Pancreas (tissue), 10 donors: ENCODE measurements around the gene PLCB1. TPM values are rescaled to one million over a fixed set of nuclear protein-coding genes. Genes with fewer than 3 reads are reported as not detected.
"Not testable (repeated sequence)": the region's sequence is repeated elsewhere in the genome, so short reads cannot be mapped to it uniquely, and the experiment has no call there.

Source experiments
- ATAC-seq, 4 donors: fragments of 200-7000 bp; cut with Tn5 transposase; one replicate each; pipeline versions ENCODE4 v1.8.0 to v1.9.1; 2020; ENCODE audit warnings: mild to moderate bottlenecking in 4 of 4, moderate library complexity in 4 of 4
- DNase-seq, 6 donors: peaks; one replicate each; pipeline ENCODE4 v3.0.0-alpha.2; 2020
- FAIRE-seq: peaks from 2 replicates; lab custom pipeline; 2012; peaks lifted over from hg19 to GRCh38; lab: Jason Lieb, UNC
- H3K27ac ChIP-seq, 4 donors: fragments of 200-600 bp; sonication (generic); 1 replicate in 3 of 4; 2 replicates in 1 of 4; pipeline versions ENCODE4 v1.5.0 to v1.8.0; 2020
- H3K27me3 ChIP-seq, 4 donors: fragments of 200-600 bp; one replicate each; pipeline ENCODE4 v1.8.0; 2021
- H3K36me3 ChIP-seq, 3 donors: fragments of 200-600 bp; sonication (generic) in 1 of 3; one replicate each; pipeline versions ENCODE4 v1.5.0 to v1.8.0; 2020 to 2021
- H3K4me1 ChIP-seq, 3 donors: fragments of 200-600 bp; one replicate each; pipeline ENCODE4 v1.8.0; 2021
- H3K4me3 ChIP-seq, 4 donors: fragments of 200-600 bp; sonication (generic) in 2 of 4; one replicate each; pipeline versions ENCODE4 v1.5.0 to v1.8.0; 2020 to 2021
- H3K9me3 ChIP-seq, 4 donors: fragments of 200-600 bp; one replicate each; pipeline ENCODE4 v1.8.0; 2021
- WGBS, 2 donors: extraction: QIAGEN DNeasy Blood & Tissue Kit; methylation state at CpG; one replicate each; pipeline ENCODE4 v1.1.7; 2013; 5-methylcytosine and 5-hydroxymethylcytosine counted together
- intact Hi-C, 3 donors: fragments of 100-400 bp; cut with DNase I; formaldehyde crosslinking; loops; one replicate each; pipeline versions ENCODE4 v1.11.1 to v1.14.2; 2022
- polyA plus RNA-seq, 2 donors: library from polyadenylated mRNA; stranded (reverse); fragments of 200-250 nt; gene quantifications; one replicate each; pipeline ENCODE4 v1.2.3, GENCODE V29; 2013
- total RNA-seq, 6 donors: library from RNA; stranded (reverse); fragmentation: NEBNext Ultra II Directional in 4 of 6; extraction: Animal tissue kit (Norgen Biotek cat#: 25700) in 4 of 6; gene quantifications; one replicate each; pipeline versions ENCODE4 v1.2.1 to v1.2.4, GENCODE V29; 2021 to 2023
- TF ChIP-seq, protein P1 (sequence below), 4 donors: fragments of 200-600 bp; sonication (generic) in 3 of 4; IDR thresholded peaks; one replicate each; pipeline versions ENCODE4 v1.5.0 to v1.8.0; 2021; ENCODE audit warnings: antibody characterized with exemption in 4 of 4
- donor health status: healthy with polysubstance abuse.
- donor health status: DM: no; HTN: no; CAD: no; lungs with moderate emphysema.
- donor health status: DM: no; HTN: no; CAD: no.
- donor health status: control.
- donor health status: control.
- donor health status: Bipolar disorder and iron deficiency.
- donor health status: DM: yes; HTN: yes; CAD: no.
- donor health status: DM: no; HTN: no; CAD: no.
- donor health status: DM: no; HTN: no; CAD: no.
- donor health status: DM: yes; HTN: yes; CAD: no.

PLCB1 gene
- total and polyA plus RNA-seq, 8 donors = 4.5 to 18.7 (median 13.7) TPM

DNA sequence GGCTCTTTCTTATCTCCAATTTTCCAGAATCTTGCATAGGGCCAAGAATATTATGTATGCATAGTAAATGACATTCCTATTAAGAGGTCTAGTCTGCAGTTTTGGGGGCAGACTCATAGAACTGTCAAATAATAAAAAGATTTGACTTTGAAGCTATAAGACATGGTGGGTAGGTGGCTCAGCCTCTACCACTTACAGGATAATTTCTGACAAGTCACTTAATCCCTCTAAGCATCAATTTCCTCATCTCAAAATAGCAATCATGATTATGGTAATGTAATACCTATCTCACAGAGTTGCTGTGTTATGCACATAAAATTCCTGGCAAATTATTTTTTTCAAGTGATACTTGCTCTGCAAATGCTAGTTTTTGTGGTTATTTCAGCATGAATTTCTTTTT is 329.1 kb downstream of the PLCB1 start:
- no peak for FAIRE-seq
- Histone ChIP-seq H3K27ac (no peak overlapping the region), H3K4me1 (no peaks in the 10 kb centered on the region), H3K27me3 (no peaks in the 10 kb centered on the region), H3K9me3 (no peaks in the 10 kb centered on the region), H3K4me3 (no peak overlapping the region), H3K36me3 (no peaks in the 10 kb centered on the region)
- no peak for ATAC-seq
- TF ChIP-seq, protein P1, sequence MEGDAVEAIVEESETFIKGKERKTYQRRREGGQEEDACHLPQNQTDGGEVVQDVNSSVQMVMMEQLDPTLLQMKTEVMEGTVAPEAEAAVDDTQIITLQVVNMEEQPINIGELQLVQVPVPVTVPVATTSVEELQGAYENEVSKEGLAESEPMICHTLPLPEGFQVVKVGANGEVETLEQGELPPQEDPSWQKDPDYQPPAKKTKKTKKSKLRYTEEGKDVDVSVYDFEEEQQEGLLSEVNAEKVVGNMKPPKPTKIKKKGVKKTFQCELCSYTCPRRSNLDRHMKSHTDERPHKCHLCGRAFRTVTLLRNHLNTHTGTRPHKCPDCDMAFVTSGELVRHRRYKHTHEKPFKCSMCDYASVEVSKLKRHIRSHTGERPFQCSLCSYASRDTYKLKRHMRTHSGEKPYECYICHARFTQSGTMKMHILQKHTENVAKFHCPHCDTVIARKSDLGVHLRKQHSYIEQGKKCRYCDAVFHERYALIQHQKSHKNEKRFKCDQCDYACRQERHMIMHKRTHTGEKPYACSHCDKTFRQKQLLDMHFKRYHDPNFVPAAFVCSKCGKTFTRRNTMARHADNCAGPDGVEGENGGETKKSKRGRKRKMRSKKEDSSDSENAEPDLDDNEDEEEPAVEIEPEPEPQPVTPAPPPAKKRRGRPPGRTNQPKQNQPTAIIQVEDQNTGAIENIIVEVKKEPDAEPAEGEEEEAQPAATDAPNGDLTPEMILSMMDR (IDR thresholded peaks at IDR 0.05) = no peak
- no peak for DNase-seq
- intact Hi-C loops = no loop called here

DNA sequence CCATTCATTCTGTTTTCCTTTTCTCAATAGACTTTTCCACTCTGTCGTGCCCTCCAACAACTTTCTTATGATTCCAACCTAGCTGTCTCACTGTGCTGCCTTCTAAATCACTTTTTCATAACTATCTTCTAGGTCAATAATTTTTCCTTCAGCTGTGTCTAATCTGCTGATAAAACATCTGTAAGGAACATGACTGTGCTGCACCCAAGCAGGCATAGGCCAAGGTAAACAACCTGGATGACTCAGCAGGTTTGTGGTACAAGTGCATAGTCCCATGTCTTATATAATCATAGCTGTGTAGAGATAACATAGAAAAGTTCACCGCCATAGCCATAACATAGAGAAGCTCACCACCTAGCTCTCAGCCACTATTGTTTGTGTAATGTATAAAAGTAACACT is 332.3 kb downstream of the PLCB1 start:
- no peaks in the 10 kb centered on the region for H3K36me3 ChIP-seq
- TF ChIP-seq, protein P1 (IDR thresholded peaks at IDR 0.05) = no peak
- no peak overlapping the region for H3K4me3 ChIP-seq
- no peaks in the 10 kb centered on the region for H3K4me1 ChIP-seq
- FAIRE-seq (no peak), DNase-seq (no peak), ATAC-seq (peak in 1 of 4 donors; percentile 44)
- WGBS, 2 donors = 87 to 93% methylated on average over 2 of the region's 2 CpGs
- no peaks in the 10 kb centered on the region for H3K27me3 ChIP-seq
- no peaks in the 10 kb centered on the region for H3K9me3 ChIP-seq
- intact Hi-C loops = no loop called here
- H3K27ac ChIP-seq = no peak overlapping the region

DNA sequence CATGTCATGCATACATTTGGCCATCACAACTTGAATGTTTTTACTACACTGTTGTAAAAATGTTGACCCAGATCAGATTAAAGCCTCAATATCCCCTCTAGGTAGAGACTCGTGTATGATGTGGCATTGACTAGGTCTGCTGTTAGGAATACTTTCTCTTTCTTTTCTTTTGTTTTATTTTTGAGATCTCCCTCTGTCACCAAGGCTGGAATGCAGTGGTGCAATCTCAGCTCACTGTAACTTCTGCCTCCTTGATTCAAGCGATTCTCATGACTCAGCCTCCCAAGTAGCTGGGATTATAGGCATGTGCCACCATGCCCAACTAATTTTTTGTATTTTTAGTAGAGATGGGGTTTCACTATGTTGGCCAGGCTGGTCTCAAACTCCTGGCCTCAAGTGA is 334.7 kb downstream of the PLCB1 start:
- ATAC-seq, H3K27ac ChIP-seq, H3K27me3 ChIP-seq, intact Hi-C loops, DNase-seq, H3K4me3 ChIP-seq, H3K9me3 ChIP-seq, FAIRE-seq, H3K4me1 ChIP-seq, H3K36me3 ChIP-seq: not testable (repeated sequence)
- 83 to 93% methylated on average over 2 of the region's 2 CpGs for WGBS, 2 donors

DNA sequence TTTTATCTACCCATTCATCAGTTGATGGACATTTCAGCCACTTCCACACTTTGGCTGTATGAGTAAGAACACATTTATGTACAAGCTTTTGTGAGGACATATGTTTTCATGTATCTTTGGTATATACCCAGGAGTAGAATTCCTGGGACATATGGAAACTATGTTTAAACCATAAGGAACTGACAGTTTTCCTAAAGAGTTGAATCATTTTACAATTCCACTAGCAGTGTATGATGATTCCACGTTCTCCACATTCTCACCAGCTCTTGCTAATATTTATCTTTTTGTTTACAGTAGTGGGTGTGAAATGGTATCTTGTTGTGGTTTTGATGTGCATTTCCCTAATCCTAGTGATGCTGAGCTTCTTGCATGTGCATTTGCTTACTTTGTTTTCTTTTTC is 338.1 kb downstream of the PLCB1 start:
- Histone ChIP-seq H3K36me3 (no peaks in the 10 kb centered on the region), H3K27me3 (no peaks in the 10 kb centered on the region), H3K4me1 (no peaks in the 10 kb centered on the region), H3K27ac (no peak overlapping the region), H3K9me3 (no peaks in the 10 kb centered on the region), H3K4me3 (no peak overlapping the region)
- intact Hi-C loops = no loop called here
- ATAC-seq (no peak), DNase-seq (no peak), FAIRE-seq (no peak)
- TF ChIP-seq, protein P1 (IDR thresholded peaks at IDR 0.05) = no peak
- WGBS, 2 donors = 87 to 94% methylated on average over 1 of the region's 1 CpG

DNA sequence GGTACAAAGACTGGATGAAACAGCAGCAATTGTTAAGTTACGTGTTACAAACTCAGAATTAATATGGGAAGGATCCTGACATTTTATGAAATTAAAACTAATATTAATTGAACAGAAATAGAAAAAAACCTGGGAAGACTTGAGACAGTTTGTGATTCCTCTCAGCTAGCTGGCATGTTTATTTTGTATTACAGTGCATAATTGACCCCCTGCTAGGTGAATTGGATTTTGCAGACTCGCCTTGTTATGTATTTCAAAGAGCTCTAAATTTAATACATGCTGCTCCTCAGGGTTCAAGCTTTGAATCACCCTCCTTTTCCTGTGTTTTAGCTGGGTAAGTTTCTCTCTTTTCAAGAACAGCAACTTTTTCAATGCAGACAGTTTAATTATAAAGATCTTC is 339.4 kb downstream of the PLCB1 start:
- Histone ChIP-seq H3K27me3 (no peaks in the 10 kb centered on the region), H3K27ac (no peak overlapping the region), H3K9me3 (no peaks in the 10 kb centered on the region), H3K4me3 (no peak overlapping the region), H3K4me1 (no peaks in the 10 kb centered on the region), H3K36me3 (no peaks in the 10 kb centered on the region)
- ATAC-seq (no peak), DNase-seq (no peak), FAIRE-seq (no peak)
- WGBS, 2 donors = 94 to 97% methylated on average over 2 of the region's 2 CpGs
- intact Hi-C loops = no loop called here
- TF ChIP-seq, protein P1 (IDR thresholded peaks at IDR 0.05) = no peak

DNA sequence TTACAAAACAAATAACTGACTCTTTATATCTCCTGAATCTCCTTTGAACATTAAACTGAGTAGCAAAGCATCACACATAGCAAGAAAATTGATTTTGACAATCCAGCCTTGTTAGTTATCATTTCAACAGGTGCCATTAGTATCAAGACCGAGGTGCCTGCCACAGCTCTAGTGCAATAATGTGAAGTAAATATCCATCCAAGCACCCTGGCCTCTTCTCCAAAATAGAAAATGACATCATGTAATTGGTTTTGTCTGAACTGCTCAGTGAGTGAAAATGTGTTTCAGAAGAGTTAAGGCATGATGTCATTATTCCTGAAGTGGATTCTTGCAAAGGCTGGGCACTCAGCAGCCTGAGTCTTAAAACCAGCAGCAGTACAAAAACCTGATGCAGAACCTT is 341.4 kb downstream of the PLCB1 start:
- Histone ChIP-seq H3K4me1 (no peaks in the 10 kb centered on the region), H3K9me3 (no peaks in the 10 kb centered on the region), H3K27me3 (no peaks in the 10 kb centered on the region), H3K27ac (no peak overlapping the region), H3K36me3 (no peaks in the 10 kb centered on the region), H3K4me3 (no peak overlapping the region)
- ATAC-seq (no peak), DNase-seq (no peak), FAIRE-seq (no peak)
- intact Hi-C loops = no loop called here
- TF ChIP-seq, protein P1 (IDR thresholded peaks at IDR 0.05) = no peak
- 60 to 79% methylated on average over 1 of the region's 1 CpG for WGBS, 2 donors
